Left lung (tissue), 10 donors: ENCODE results near the gene RREB1. TPM values are rescaled to one million over a fixed set of nuclear protein-coding genes. Genes with fewer than 3 reads are reported as not detected.

Experiments
- ATAC-seq: fragments of 200-7000 bp; cut with Tn5 transposase; one replicate; pipeline ENCODE4 v1.9.1; 2020; ENCODE audit warnings: moderate library complexity
- DNase-seq, 4 donors: peaks; one replicate each; pipeline ENCODE4 v3.0.0-alpha.2; 2013 to 2020
- H3K27ac ChIP-seq, 2 donors: fragments of 200-600 bp; sonication (generic) in 1 of 2; one replicate each; pipeline versions ENCODE4 v1.5.0 to v1.8.0; 2020 to 2021
- H3K27me3 ChIP-seq, 2 donors: fragments of 200-600 bp; sonication (generic) in 1 of 2; one replicate each; pipeline versions ENCODE4 v1.5.0 to v1.8.0; 2020 to 2021
- H3K36me3 ChIP-seq, 2 donors: fragments of 200-600 bp; sonication (generic) in 1 of 2; one replicate each; pipeline versions ENCODE4 v1.5.0 to v1.8.0; 2020 to 2021
- H3K4me1 ChIP-seq, 2 donors: fragments of 200-600 bp; one replicate each; pipeline ENCODE4 v1.8.0; 2021
- H3K4me3 ChIP-seq, 2 donors: fragments of 200-600 bp; sonication (generic) in 1 of 2; one replicate each; pipeline versions ENCODE4 v1.5.0 to v1.8.0; 2020 to 2021; ENCODE audit warnings: mild to moderate bottlenecking in 1 of 2
- H3K9me3 ChIP-seq, 2 donors: fragments of 200-600 bp; sonication (generic) in 1 of 2; one replicate each; pipeline versions ENCODE4 v1.5.0 to v1.8.0; 2020 to 2021
- CTCF ChIP-seq, 2 donors: fragments of 200-600 bp; sonication (generic) in 1 of 2; IDR thresholded peaks; one replicate each; pipeline versions ENCODE4 v1.5.0 to v1.8.0; 2021; ENCODE audit warnings: antibody characterized with exemption in 2 of 2
- intact Hi-C, 2 donors: fragments of 100-400 bp; cut with DNase I; formaldehyde crosslinking; loops; one replicate each; pipeline versions ENCODE4 v1.11.2 to v1.14.2; 2022
- polyA plus RNA-seq, 6 donors: library from polyadenylated mRNA; unstranded; fragments of 120-200 nt; gene quantifications; one replicate each; pipeline ENCODE4 v1.2.1, GENCODE V29; 2013; ENCODE audit not compliant: insufficient read length in 6 of 6
- total RNA-seq, 2 donors: library from RNA; stranded (reverse); fragmentation: NEBNext Ultra II Directional; extraction: Animal tissue kit (Norgen Biotek cat#: 25700); gene quantifications; one replicate each; pipeline ENCODE4 v1.2.1, GENCODE V29; 2021
- donor health status: DM: no; HTN: yes; CAD: no.
- donor health status: DM: no; HTN: no; CAD: no.

RREB1 gene
- total and polyA plus RNA-seq, 8 donors, result 24.1 to 54.0 (median 27.6) TPM

GRCh38 chr6:7188492-7188891 is 80.7 kb downstream of the RREB1 start:
- H3K4me1 ChIP-seq, result peaks cover 0 to 3% of the 10 kb centered on the region in 2 donors
- H3K36me3 ChIP-seq, result peaks cover 0 to 85% of the 10 kb centered on the region in 2 donors
- peak overlapping the region in 1 of 2 donors; percentile 56 for H3K27ac ChIP-seq
- no peak for DNase-seq
- ATAC-seq, result peak; percentile 69
- no peaks in the 10 kb centered on the region for H3K27me3 ChIP-seq
- intact Hi-C loops, result no loop called here
- H3K4me3 ChIP-seq, result no peak overlapping the region
- no peak for TF ChIP-seq CTCF (IDR thresholded peaks at IDR 0.05)
- H3K9me3 ChIP-seq, result no peaks in the 10 kb centered on the region

DNA sequence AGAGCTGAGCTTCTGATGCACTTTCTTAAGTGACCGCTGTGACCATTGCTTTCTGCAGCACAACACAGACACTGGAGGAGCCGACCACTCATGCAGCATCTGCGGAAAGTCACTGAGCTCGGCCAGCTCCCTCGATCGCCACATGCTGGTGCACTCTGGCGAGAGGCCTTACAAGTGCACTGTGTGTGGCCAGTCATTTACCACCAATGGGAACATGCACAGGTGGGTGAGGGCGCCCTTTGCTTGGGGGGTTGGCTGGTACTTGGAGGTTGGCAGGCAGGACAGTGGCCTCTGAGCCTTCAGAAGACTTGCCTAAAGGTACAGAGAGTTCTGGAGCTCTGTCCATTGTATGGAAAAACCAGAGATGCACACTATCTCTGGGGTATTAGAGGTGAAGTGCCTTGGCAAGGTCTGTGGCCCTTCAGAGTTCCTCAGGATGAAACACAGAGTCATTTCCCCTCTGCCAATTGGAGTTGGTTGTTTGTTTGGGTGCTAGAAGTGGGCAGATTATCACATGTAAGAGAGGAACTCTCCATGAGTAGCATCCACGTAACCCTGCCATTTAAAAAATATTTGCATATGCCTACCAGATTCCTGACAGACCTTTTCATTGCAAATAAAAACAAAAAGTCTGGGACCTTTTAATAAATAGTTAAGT is 81.5 kb downstream of the RREB1 start:
- Histone ChIP-seq H3K27ac (peak overlapping the region in 1 of 2 donors; percentile 56), H3K4me1 (peaks cover 0 to 3% of the 10 kb centered on the region in 2 donors), H3K27me3 (no peaks in the 10 kb centered on the region), H3K36me3 (peaks cover 0 to 81% of the 10 kb centered on the region in 2 donors), H3K9me3 (no peaks in the 10 kb centered on the region), H3K4me3 (no peak overlapping the region)
- no peak for TF ChIP-seq CTCF (IDR thresholded peaks at IDR 0.05)
- intact Hi-C loops, result no loop called here
- no peak for ATAC-seq
- DNase-seq, result no peak

GRCh38 chr6:7190791-7191190 is 83.0 kb downstream of the RREB1 start:
- H3K4me3 ChIP-seq, result no peak overlapping the region
- H3K4me1 ChIP-seq, result peaks cover 8 to 10% of the 10 kb centered on the region in 2 donors
- no peak for TF ChIP-seq CTCF (IDR thresholded peaks at IDR 0.05)
- intact Hi-C loops, result no loop called here
- H3K36me3 ChIP-seq, result peaks cover 0 to 67% of the 10 kb centered on the region in 2 donors
- no peak for DNase-seq
- H3K27me3 ChIP-seq, result no peaks in the 10 kb centered on the region
- no peaks in the 10 kb centered on the region for H3K9me3 ChIP-seq
- no peak for ATAC-seq
- no peak overlapping the region for H3K27ac ChIP-seq

GRCh38 chr6:7193122-7193521 is 85.4 kb downstream of the RREB1 start:
- ATAC-seq (no peak), DNase-seq (no peak)
- H3K27me3 ChIP-seq, result no peaks in the 10 kb centered on the region
- intact Hi-C loops, result no loop called here
- H3K4me3 ChIP-seq, result no peak overlapping the region
- no peaks in the 10 kb centered on the region for H3K9me3 ChIP-seq
- H3K4me1 ChIP-seq, result peaks cover 9 to 11% of the 10 kb centered on the region in 2 donors
- no peak overlapping the region for H3K27ac ChIP-seq
- H3K36me3 ChIP-seq, result peaks cover 0 to 54% of the 10 kb centered on the region in 2 donors
- no peak for TF ChIP-seq CTCF (IDR thresholded peaks at IDR 0.05)

- intact Hi-C loops, result no loop called here
- Histone ChIP-seq H3K27me3 (no peaks in the 10 kb centered on the region), H3K27ac (no peak overlapping the region), H3K4me1 (peaks cover 5 to 11% of the 10 kb centered on the region in 2 donors), H3K9me3 (no peaks in the 10 kb centered on the region), H3K36me3 (peaks cover 0 to 39% of the 10 kb centered on the region in 2 donors), H3K4me3 (no peak overlapping the region)
- TF ChIP-seq CTCF (IDR thresholded peaks at IDR 0.05), result no peak
- DNase-seq, result no peak
- no peak for ATAC-seq
Measured at GRCh38 chr6:7194657-7195056, 86.9 kb downstream of the RREB1 start.
